HAP-1 (cell line): Measurements from ENCODE around the gene RBM12.
A peak's percentile ranks its signal among the peaks of the same experiment; 100 is the strongest.

Experiments used
- DNase-seq, 2 experiments: peaks; one replicate each; pipeline ENCODE4 v3.0.0-alpha.2; 2016 to 2020; ENCODE audit warnings: low spot score in 2 of 2
- H3K27me3 ChIP-seq: fragments of 250-450 bp; sonication (Bioruptor Pico); 2 replicates; pipeline ENCODE4 v1.5.1; 2020; ENCODE audit warnings: low read depth, mild to moderate bottlenecking, moderate library complexity
- H3K36me3 ChIP-seq: fragments of 250-450 bp; sonication (Bioruptor Pico); replicated peaks from 2 replicates; pipeline ENCODE4 v1.5.1; 2020; ENCODE audit warnings: mild to moderate bottlenecking
- H3K4me1 ChIP-seq: fragments of 250-450 bp; sonication (Bioruptor Pico); 2 replicates; pipeline ENCODE4 v1.5.1; 2020; ENCODE audit warnings: mild to moderate bottlenecking
- H3K4me3 ChIP-seq: fragments of 250-450 bp; sonication (Bioruptor Pico); 2 replicates; pipeline ENCODE4 v1.5.1; 2020; ENCODE audit warnings: mild to moderate bottlenecking, moderate library complexity
- H3K9me3 ChIP-seq: fragments of 250-450 bp; sonication (Bioruptor Pico); 2 replicates; pipeline ENCODE4 v1.5.1; 2020; ENCODE audit warnings: mild to moderate bottlenecking, moderate library complexity
- in situ Hi-C: fragments of 300-500 bp; cut with MboI; formaldehyde crosslinking; loops from 3 replicates; pipeline ENCODE4 v1.14.3; 2020; ENCODE audit warnings: low sequenced_read_pairs, inconsistent platforms, mixed read lengths

The RBM12 gene

DNA sequence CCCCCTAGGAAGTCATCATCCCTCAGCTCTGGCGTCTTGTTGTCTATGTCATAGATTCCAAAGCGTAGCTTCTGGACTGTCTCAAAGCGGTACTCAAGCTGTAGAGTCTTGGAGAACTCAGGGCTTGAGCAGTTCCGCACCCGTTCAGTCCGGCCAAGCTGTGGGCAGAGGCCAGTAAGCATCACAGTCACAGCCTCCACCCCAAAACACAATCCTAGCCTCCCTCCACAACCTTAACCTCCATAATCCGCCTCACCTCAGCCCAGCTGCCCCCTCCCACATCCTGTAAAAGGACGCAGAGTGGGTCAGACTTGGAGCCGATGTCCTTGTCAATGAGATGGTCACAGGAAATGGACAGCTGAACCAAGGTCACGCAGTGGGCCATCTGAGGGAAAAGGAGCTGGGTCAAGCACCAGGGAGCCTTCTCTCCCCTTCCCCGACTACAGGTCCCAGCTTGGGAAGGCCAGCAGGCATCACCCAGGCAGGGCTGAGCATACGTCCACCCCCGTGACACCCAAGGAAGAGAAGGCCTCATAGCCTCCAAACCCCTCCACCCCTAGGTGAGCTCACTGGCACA is 32.1 kb downstream of the RBM12 start:
- H3K36me3 ChIP-seq: peaks cover 31% of the 10 kb centered on the region
- H3K27me3 ChIP-seq: no peaks in the 10 kb centered on the region
- no peaks in the 10 kb centered on the region for H3K4me1 ChIP-seq
- in situ Hi-C loops: no loop called here
- no peaks in the 10 kb centered on the region for H3K9me3 ChIP-seq
- H3K4me3 ChIP-seq: no peak overlapping the region
- no peak for DNase-seq

DNA sequence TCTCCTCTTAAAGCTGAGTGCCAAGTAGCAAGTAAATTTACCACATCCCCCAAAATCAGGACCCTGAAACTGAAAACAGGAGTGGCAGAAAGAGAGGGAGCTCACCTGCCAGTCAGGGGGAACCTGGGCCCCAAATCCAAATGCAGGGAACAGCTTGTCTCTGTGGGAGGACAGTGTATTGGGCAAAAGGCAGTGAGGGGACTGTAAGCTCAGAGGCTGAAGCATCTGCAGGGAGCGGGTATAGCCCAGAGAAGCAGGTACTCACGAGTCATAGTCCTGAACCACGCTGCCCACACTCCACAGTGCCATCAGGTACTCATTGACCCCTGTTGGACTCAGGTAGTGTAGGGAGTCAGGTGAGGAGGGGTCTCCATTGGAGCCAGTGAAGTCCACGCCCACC is 34.1 kb downstream of the RBM12 start:
- Histone ChIP-seq H3K27me3 (no peaks in the 10 kb centered on the region), H3K36me3 (peaks cover 47% of the 10 kb centered on the region), H3K9me3 (no peaks in the 10 kb centered on the region), H3K4me1 (no peaks in the 10 kb centered on the region), H3K4me3 (no peak overlapping the region)
- in situ Hi-C loops: no loop called here
- no peak for DNase-seq

DNA sequence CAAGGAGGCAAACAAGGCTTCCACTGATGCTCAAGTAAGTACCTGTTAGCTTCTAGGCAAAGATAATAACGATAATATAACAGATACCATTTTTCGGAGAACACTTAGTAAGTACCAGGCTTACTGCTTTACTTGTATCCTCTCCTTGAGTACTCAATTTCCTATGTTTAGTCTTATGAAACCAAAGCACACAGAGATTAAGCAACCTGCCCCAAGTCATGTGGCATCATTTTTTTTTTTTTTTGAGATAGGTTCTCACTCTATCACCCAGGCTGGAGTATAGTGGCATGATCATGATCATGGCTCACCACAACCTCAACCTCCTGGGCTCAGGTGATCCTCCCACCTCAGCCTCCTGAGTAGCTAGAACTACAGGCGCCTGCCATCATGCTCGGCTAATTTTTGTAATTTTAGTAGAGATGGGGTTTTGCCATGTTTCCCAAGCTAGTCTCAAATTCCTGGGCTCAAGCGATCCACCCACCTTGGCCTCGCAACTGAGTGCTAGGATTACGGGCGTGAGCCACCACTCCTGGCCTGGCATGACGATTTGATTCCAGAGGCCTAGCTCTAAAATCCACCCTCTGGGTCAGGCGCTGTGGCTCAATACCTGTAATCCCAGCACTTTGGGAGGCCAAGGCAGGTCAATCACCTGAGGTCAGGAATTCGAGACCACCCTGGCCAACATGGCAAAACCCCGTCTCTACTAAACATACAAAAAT is 35.1 kb downstream of the RBM12 start:
- H3K9me3 ChIP-seq: no peaks in the 10 kb centered on the region
- no peak overlapping the region for H3K4me3 ChIP-seq
- no peaks in the 10 kb centered on the region for H3K27me3 ChIP-seq
- in situ Hi-C loops: no loop called here
- H3K36me3 ChIP-seq: peaks cover 55% of the 10 kb centered on the region
- no peaks in the 10 kb centered on the region for H3K4me1 ChIP-seq
- DNase-seq: no peak

DNA sequence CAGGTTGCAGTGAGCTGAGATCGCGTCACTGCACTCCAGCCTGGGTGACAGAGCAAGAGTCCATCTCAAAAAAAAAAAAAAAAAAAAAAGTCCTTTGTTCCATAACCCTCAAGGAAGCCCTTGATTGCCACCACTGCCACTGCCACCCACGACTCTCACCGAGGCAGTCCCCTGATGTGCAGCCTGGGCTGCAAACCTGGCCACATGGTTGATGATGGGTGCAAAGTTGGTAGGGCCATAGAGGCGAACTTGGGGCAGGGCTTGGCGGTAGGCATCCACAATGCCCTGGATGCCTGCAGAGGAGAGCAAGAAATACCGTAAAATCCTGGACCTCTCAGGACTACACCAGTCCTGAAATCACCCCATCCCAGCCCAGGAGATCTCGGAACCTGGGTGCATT is 37.6 kb downstream of the RBM12 start:
- in situ Hi-C loops: no loop called here
- H3K36me3 ChIP-seq: peaks cover 55% of the 10 kb centered on the region
- H3K4me1 ChIP-seq: no peaks in the 10 kb centered on the region
- H3K27me3 ChIP-seq: no peaks in the 10 kb centered on the region
- no peak overlapping the region for H3K4me3 ChIP-seq
- no peaks in the 10 kb centered on the region for H3K9me3 ChIP-seq
- no peak for DNase-seq

DNA sequence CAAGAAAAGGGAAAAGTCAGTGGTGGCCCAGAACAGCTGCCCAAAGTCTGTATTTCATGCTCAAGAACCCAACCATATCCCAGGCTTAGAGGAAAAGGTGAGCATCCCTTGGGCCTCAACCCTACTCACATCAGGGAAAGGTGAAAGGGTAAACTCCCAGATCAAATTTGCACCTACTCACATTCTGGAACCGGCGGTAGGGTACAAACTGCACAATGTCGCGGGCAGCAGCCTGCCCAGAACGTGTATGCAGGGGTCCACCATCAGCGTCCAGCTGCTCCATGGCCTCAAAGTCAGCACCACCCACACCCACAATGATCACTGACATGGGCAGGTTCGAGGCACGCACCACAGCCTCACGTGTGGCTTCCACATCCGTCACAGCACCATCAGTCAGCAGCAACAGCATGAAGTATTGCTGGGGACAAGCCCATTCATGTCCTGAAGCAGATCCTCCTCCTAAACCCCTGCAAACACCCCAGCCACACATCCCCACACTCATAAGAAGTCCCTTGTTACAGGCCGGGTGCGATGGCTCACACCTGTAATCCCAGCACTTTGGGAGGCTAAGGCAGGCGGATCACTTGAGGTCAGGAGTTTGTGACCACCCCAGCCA is 38.2 kb downstream of the RBM12 start:
- H3K36me3 ChIP-seq: peaks cover 50% of the 10 kb centered on the region
- in situ Hi-C loops: no loop called here
- H3K4me1 ChIP-seq: no peaks in the 10 kb centered on the region
- DNase-seq: no peak
- H3K27me3 ChIP-seq: no peaks in the 10 kb centered on the region
- H3K4me3 ChIP-seq: no peak overlapping the region
- no peaks in the 10 kb centered on the region for H3K9me3 ChIP-seq

DNA sequence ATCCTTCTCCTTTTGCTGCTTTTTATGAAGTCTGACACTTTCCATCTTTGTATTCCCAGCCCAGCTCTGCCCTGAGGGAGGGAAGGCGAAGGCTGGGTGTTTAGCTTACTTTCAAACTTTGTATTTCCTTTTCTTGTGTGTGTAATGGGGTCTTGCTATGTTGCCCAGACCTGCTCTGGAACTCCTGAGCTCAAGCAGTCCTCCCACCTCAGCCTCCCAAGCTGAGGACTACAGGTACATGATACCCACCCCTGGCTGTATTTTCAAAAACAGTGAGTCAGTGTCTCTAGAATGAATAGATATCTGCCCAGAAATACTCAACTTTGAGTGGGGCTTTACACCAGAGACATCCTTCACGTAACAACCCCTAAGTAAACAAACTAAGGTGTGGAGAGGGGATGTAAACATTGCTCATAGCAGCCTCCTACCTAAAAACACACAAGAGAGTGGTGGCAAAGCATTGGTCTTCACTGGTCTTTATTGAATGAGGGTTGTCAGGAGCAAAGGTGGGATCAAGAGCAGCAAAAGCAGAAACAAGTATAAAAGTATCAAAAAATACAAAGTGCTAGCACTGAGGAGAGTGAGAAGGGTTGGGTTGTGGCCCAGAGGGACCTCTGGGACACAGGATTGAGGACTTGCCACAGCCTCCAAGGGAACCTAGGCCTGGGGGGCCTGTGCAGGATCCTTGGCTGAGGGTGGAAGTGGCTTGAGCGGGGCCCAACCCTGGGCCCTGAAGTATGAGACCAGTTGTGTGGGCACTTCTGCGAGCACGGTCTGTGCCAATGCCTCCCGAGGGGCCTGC is 38.9 kb downstream of the RBM12 start:
- DNase-seq: no peak
- peaks cover 43% of the 10 kb centered on the region for H3K36me3 ChIP-seq
- H3K9me3 ChIP-seq: no peaks in the 10 kb centered on the region
- in situ Hi-C loops: no loop called here
- no peaks in the 10 kb centered on the region for H3K4me1 ChIP-seq
- H3K27me3 ChIP-seq: no peaks in the 10 kb centered on the region
- H3K4me3 ChIP-seq: no peak overlapping the region

DNA sequence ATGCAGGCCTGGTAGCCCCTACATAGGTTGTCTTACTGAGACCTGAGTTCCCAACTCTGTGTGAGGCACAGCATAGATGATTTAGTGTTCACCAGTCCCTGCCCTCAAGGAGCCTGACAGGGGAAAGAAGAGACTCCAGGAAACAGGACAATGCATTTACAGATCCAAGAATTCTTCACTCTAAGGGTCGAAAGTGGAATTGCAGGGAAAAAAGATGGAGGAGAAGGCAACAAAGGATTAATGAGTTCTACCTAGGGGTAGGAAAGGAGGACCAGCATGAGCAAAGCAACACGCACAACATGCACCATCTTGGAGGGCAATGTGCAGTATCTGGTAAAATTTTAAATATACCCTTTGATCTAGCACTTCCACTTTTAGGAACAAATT is 43.1 kb downstream of the RBM12 start:
- Histone ChIP-seq H3K4me1 (peaks cover 22% of the 10 kb centered on the region), H3K4me3 (no peak overlapping the region)
- no peak for DNase-seq

DNA sequence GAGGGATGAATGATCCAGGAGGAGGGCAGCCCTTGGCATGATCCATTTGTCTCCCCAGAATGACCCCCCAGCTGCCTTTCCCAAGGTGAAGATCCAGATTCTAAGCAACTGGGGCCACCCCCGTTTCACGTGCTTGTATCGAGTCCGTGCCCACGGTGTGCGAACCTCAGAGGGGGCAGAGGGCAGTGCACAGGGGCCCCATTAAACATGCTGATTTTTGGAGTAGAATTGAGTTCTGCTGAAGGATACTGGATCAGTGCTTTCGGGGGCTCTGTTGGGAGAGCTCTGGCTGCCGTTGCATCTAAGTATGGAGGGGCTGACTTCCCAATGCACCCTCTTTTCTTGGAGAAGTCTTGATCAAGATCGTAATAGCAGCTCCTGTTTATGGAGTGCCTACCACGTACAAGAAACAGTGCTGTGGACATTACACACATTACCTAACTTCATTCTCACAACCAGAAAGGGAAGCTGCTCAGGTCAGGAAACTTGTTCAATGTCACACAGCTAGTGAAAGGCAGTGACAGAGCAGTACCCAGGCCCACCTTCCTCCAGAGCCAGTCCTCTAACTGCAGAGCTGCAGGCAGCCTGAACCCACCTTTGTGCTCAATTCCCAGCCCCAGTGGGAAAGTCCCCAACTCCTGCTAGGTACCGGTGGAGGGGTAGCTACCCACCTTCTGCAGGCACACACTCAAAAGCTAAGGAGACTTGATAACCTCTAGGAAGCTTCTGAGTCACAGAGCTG is 43.7 kb downstream of the RBM12 start:
- H3K36me3 ChIP-seq: peaks cover 12% of the 10 kb centered on the region
- H3K27me3 ChIP-seq: no peaks in the 10 kb centered on the region
- peaks cover 23% of the 10 kb centered on the region for H3K4me1 ChIP-seq
- in situ Hi-C loops: no loop called here
- no peak overlapping the region for H3K4me3 ChIP-seq
- H3K9me3 ChIP-seq: no peaks in the 10 kb centered on the region
- no peak for DNase-seq

More for the DNA sequence above, 43.1 kb downstream of the RBM12 start:
- Histone ChIP-seq H3K36me3 (peaks cover 18% of the 10 kb centered on the region), H3K27me3 (no peaks in the 10 kb centered on the region), H3K9me3 (no peaks in the 10 kb centered on the region)
- in situ Hi-C loops: no loop called here

DNA sequence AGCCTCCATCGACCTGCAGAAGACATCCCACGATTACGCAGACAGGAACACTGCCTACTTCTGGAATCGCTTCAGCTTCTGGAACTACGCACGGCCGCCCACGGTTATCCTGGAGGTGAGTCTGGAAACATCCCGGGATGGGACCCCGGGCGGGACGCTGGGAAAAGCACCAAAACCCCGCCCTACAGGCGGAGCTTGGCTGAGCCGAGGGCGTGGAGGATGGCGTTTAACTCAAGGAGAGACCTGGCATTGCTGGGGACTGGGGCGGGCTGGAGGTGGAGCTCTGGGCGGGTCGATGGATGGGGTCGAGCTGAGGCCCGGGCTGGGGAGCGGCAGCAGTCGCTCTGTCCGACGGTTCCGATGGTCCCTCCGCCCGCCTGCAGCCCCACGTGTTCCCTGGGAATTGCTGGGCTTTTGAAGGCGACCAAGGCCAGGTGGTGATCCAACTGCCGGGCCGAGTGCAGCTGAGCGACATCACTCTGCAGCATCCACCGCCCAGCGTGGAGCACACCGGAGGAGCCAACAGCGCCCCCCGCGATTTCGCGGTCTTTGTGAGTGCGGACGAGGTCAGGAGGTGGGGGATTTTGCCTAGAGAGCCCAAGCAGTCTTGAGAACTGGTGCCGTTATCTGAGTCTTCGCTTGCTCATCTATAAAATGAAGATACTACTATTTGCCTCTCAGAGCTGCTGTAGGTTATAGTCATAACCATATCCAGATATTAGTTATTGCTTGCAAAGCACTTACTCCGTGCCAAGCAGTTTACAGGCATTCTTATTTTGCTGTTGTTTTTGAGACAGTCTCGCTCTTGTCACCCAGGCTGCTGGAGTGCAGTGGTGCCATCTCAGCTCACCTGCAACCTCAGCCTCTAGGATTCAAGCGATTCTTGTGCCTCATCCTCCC is 45.3 kb downstream of the RBM12 start:
- no peaks in the 10 kb centered on the region for H3K9me3 ChIP-seq
- H3K27me3 ChIP-seq: no peaks in the 10 kb centered on the region
- DNase-seq: peak; percentile 90 to 98
- peak overlapping the region; percentile 45 for H3K4me3 ChIP-seq
- in situ Hi-C loops: no loop called here
- no peaks in the 10 kb centered on the region for H3K36me3 ChIP-seq
- peaks cover 30% of the 10 kb centered on the region for H3K4me1 ChIP-seq

DNA sequence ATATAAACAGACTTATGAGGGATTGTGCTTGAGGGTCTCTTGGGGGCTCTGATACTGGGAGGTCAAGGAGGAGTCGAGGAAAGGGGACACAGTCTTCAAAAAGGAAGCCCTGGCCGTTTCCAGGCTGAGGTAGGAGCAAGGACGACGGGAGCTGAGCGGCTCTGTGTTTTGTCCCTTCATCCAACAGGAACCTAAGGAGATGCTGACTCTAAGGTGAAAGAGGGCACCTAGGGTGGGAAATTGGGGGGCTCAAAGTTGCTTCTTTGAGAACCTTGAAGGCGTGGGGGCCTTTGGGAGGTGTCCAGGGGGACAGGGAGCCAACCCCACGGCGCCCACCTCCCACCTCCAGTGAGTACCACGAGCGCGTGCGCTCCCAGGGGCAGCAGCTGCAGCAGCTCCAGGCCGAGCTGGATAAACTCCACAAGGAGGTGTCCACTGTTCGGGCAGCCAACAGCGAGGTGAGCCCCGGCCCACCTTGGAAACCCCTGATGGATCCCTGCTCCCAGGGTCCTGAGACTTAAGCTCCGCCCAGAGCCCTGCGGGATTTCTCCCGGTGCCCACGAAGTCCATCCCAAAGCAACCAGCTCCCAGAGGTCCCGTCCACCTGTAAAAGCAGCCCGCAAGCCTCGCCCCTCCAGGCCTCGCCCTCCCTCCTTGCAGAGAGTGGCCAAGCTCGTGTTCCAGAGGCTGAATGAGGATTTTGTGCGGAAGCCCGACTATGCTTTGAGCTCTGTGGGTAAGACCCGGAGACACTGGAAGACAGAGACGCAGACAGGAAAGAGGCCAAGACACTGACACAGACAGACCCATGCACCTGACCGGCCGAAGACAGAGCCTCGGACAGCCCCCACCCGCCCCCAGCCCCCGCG is 46.2 kb downstream of the RBM12 start:
- DNase-seq: peak in 1 of 2 experiments; percentile 54
- in situ Hi-C loops: no loop called here
- H3K36me3 ChIP-seq: no peaks in the 10 kb centered on the region
- peak overlapping the region; percentile 45 for H3K4me3 ChIP-seq
- H3K9me3 ChIP-seq: no peaks in the 10 kb centered on the region
- no peaks in the 10 kb centered on the region for H3K27me3 ChIP-seq
- peaks cover 30% of the 10 kb centered on the region for H3K4me1 ChIP-seq

DNA sequence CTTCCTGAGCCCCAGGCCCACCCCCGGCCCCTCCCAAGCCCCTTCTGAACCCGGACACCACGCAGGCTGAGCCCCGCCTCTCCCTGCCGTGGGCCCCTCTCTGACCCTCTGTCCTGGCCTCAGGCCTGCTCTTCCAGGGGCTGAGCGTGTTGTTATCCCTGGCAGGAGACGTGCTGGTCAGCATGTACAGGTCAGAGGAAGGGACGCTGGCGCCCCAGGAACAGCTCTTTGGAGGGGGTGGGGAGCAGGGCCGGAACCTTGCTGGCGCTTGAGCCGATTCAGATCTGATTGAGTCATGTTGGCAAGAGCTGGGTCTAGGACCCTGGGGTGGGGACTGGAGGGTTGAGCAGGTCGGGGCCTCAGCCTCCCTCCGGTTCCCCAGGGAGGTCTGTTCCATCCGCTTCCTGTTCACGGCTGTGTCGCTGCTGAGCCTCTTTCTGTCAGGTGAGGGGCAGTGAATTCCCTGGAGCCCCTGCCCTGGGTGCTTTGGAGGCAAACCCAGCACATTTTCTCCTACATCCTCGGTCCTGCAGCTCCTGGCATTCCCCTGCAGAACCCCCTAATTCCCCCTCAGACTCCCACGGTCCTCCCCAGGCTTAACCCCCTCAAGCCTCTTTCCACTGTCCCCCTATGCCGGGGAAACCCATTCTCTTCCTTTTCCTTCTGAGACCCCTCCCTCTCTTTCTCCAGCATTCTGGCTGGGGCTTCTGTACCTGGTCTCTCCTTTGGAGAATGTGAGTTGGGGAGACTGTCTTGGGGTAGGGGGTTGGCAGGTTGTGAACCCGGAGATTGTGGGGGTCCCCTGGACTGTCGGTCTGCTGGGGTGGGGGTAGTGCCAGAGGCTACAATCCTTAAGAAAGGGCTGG is 47.1 kb downstream of the RBM12 start:
- peaks cover 30% of the 10 kb centered on the region for H3K4me1 ChIP-seq
- no peaks in the 10 kb centered on the region for H3K36me3 ChIP-seq
- peak; percentile 73 to 86 for DNase-seq
- H3K27me3 ChIP-seq: no peaks in the 10 kb centered on the region
- in situ Hi-C loops: no loop called here
- H3K9me3 ChIP-seq: no peaks in the 10 kb centered on the region
- H3K4me3 ChIP-seq: peak overlapping the region; percentile 45
